Upper lobe of left lung (tissue), 4 donors: ENCODE results near the gene MAD1L1.

ENCODE experiments used
- EP300 ChIP-seq, 4 donors: sonication (generic); formaldehyde crosslinking; IDR thresholded peaks; one replicate each; pipeline ENCODE4 v1.5.1; 2017; ENCODE audit warnings: antibody characterized with exemption in 4 of 4, control low read depth in 2 of 4
- POLR2A ChIP-seq, 4 donors: fragments of 450-650 bp; IDR thresholded peaks; one replicate each; pipeline ENCODE4 v1.5.1; 2016 to 2017; ENCODE audit warnings: antibody characterized with exemption in 4 of 4, mild to moderate bottlenecking in 2 of 4
- POLR2AphosphoS5 ChIP-seq, 2 donors: sonication (generic); formaldehyde crosslinking; IDR thresholded peaks; one replicate each; pipeline ENCODE4 v1.5.1; 2017; ENCODE audit warnings: antibody characterized with exemption in 2 of 2
- TF ChIP-seq, protein P1 (sequence below), 6 experiments: fragments of 450-650 bp in 4 of 6; fragments of 200-600 bp in 2 of 6; sonication (generic) in 2 of 6; IDR thresholded peaks; one replicate each; pipeline ENCODE4 v1.5.1; 2016 to 2019; ENCODE audit warnings: antibody characterized with exemption in 6 of 6

DNA sequence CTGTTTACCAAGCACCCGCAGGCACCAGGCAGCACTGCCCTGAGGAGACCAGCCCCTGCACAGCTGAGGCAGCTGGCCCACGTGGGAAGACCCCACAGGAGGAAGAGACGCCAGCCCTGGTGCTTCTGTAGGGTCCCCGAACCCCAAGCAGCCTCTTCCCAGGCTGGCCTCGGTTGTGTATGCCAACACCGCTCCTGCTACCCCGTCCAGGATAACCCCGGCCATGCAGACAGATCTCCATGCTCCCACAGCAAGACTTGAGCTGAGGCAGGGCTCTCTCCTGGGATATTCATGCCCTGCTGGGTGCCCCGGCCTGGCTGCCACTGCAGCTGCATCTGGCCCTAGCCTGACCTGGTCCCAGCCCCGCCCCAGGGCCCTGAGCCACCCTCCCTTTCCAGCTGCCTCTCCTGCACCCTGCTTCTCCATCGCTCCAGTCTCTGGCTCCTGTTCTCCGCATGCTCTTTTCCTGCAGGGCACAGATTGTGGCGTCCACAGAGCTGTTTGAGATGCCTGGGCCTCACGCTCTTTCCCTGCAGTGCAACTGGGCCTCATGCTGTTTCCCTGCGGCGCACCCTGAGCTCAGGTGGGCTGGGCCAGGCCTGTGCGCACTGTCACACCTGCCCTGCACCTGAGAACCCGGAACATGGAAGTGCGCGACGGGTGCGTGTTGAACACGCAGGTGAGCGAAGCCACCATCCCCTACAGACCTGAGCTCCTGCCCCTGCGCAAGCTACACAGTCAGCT, 326.5 kb downstream of the MAD1L1 start:
- no peak for TF ChIP-seq POLR2AphosphoS5 (IDR thresholded peaks at IDR 0.05)
- TF ChIP-seq, protein P1, sequence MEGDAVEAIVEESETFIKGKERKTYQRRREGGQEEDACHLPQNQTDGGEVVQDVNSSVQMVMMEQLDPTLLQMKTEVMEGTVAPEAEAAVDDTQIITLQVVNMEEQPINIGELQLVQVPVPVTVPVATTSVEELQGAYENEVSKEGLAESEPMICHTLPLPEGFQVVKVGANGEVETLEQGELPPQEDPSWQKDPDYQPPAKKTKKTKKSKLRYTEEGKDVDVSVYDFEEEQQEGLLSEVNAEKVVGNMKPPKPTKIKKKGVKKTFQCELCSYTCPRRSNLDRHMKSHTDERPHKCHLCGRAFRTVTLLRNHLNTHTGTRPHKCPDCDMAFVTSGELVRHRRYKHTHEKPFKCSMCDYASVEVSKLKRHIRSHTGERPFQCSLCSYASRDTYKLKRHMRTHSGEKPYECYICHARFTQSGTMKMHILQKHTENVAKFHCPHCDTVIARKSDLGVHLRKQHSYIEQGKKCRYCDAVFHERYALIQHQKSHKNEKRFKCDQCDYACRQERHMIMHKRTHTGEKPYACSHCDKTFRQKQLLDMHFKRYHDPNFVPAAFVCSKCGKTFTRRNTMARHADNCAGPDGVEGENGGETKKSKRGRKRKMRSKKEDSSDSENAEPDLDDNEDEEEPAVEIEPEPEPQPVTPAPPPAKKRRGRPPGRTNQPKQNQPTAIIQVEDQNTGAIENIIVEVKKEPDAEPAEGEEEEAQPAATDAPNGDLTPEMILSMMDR (IDR thresholded peaks at IDR 0.05) = no peak
- no peak for TF ChIP-seq POLR2A (IDR thresholded peaks at IDR 0.05)
- TF ChIP-seq EP300 (IDR thresholded peaks at IDR 0.05) = no peak
